Smooth muscle cell (in vitro differentiated cells): Measurements from ENCODE around the gene CENPF. TPM values are rescaled to one million over a fixed set of nuclear protein-coding genes. Genes with fewer than 3 reads are reported as not detected.

Source experiments
- DNase-seq: peaks from one replicate; lab custom pipeline; 2025; ENCODE audit not compliant: unreplicated experiment; lab: John Stamatoyannopoulos, UW
- H2AFZ ChIP-seq: fragments of 200-600 bp; sonication (generic); 2 replicates; pipeline ENCODE4 v1.6.0; 2016; ENCODE audit warnings: antibody characterized with exemption, low read depth, mild to moderate bottlenecking
- H3F3A ChIP-seq: fragments of 200-600 bp; sonication (generic); 2 replicates; pipeline ENCODE4 v1.6.0; 2017; ENCODE audit warnings: antibody characterized with exemption, low read depth
- H3K27ac ChIP-seq: fragments of 200-600 bp; sonication (generic); 2 replicates; pipeline ENCODE4 v1.5.1; 2016; ENCODE audit warnings: low read depth, mild to moderate bottlenecking
- H3K27me3 ChIP-seq: fragments of 200-600 bp; sonication (generic); 2 replicates; pipeline ENCODE4 v1.6.1; 2016; ENCODE audit warnings: low read depth, mild to moderate bottlenecking
- H3K36me3 ChIP-seq: fragments of 200-600 bp; sonication (generic); 2 replicates; pipeline ENCODE4 v1.5.1; 2016; ENCODE audit warnings: low read depth
- H3K4me1 ChIP-seq: fragments of 200-600 bp; sonication (generic); 2 replicates; pipeline ENCODE4 v1.5.1; 2016; ENCODE audit warnings: low read depth
- H3K4me2 ChIP-seq: fragments of 200-600 bp; sonication (generic); 2 replicates; pipeline ENCODE4 v1.6.0; 2016; ENCODE audit warnings: mild to moderate bottlenecking
- H3K4me3 ChIP-seq: fragments of 200-600 bp; sonication (generic); 2 replicates; pipeline ENCODE4 v1.5.1; 2016; ENCODE audit warnings: mild to moderate bottlenecking
- H3K79me2 ChIP-seq: fragments of 200-600 bp; sonication (generic); 2 replicates; pipeline ENCODE4 v1.6.0; 2016; ENCODE audit warnings: low read depth, mild to moderate bottlenecking
- H3K9ac ChIP-seq: fragments of 200-600 bp; sonication (generic); 2 replicates; pipeline ENCODE4 v1.6.0; 2016; ENCODE audit warnings: low read depth
- H3K9me3 ChIP-seq: fragments of 200-600 bp; sonication (generic); replicated peaks from 2 replicates; pipeline ENCODE4 v1.5.1; 2016; ENCODE audit warnings: low read depth
- H4K20me1 ChIP-seq: fragments of 200-600 bp; sonication (generic); 2 replicates; pipeline ENCODE4 v1.6.0; 2016; ENCODE audit warnings: low read depth
- CTCF ChIP-seq: fragments of 200-600 bp; sonication (generic); IDR thresholded peaks from 2 replicates; pipeline ENCODE4 v1.5.1; 2017; ENCODE audit warnings: borderline replicate concordance, mild to moderate bottlenecking, antibody characterized with exemption; ENCODE audit not compliant: insufficient read depth, poor library complexity, severe bottlenecking
- WGBS: methylation state at CpG from one replicate; pipeline ENCODE4 v1.1.7; 2016; ENCODE audit warnings: low lambda C conversion rate; 5-methylcytosine and 5-hydroxymethylcytosine counted together
- polyA plus RNA-seq: library from polyadenylated mRNA; unstranded; fragments of >200 nt; fragmentation: Nextera tagmentation; extraction: Ambion mirVana; gene quantifications from 2 replicates; pipeline ENCODE4 v1.2.1, GENCODE V29; 2016
- total RNA-seq: library from RNA; depleted of rRNA; stranded (reverse); fragments of >200 nt; gene quantifications from 2 replicates; pipeline ENCODE4 v1.2.3, GENCODE V29; 2014

Gene CENPF
- total and polyA plus RNA-seq, 2 experiments from 2014 or later: 7.4 to 8.3 TPM

GRCh38 chr1:214565310-214565709 is 37.7 kb upstream of the CENPF start:
- no peaks in the 10 kb centered on the region for H3K79me2 ChIP-seq
- peaks cover 3% of the 10 kb centered on the region for H3K4me1 ChIP-seq
- no peak for DNase-seq
- no peaks in the 10 kb centered on the region for H3K9me3 ChIP-seq
- 94% methylated on average over 1 of the region's 1 CpG for WGBS
- H4K20me1 ChIP-seq: no peaks in the 10 kb centered on the region
- no peak overlapping the region for H3K9ac ChIP-seq
- no peak overlapping the region for H2AFZ ChIP-seq
- H3K4me2 ChIP-seq: no peak overlapping the region
- no peaks in the 10 kb centered on the region for H3K27me3 ChIP-seq
- H3K36me3 ChIP-seq: no peaks in the 10 kb centered on the region
- no peak for TF ChIP-seq CTCF
- H3F3A ChIP-seq: no peaks in the 10 kb centered on the region
- H3K4me3 ChIP-seq: no peak overlapping the region
- no peak overlapping the region for H3K27ac ChIP-seq

- Histone ChIP-seq H4K20me1 (no peaks in the 10 kb centered on the region), H3K9me3 (no peaks in the 10 kb centered on the region), H3K4me1 (peaks cover 3% of the 10 kb centered on the region), H3K27me3 (no peaks in the 10 kb centered on the region), H3K4me2 (no peak overlapping the region), H3K79me2 (no peaks in the 10 kb centered on the region), H2AFZ (no peak overlapping the region), H3F3A (no peaks in the 10 kb centered on the region), H3K4me3 (no peak overlapping the region), H3K27ac (peak overlapping the region; percentile 20), H3K36me3 (no peaks in the 10 kb centered on the region), H3K9ac (no peak overlapping the region)
- no peak for DNase-seq
- WGBS: 43% methylated on average over 3 of the region's 3 CpGs
- TF ChIP-seq CTCF: no peak
Measured at GRCh38 chr1:214566158-214567104, 36.6 kb upstream of the CENPF start.

- Histone ChIP-seq H3K27me3 (no peaks in the 10 kb centered on the region), H3K27ac (peak overlapping the region; percentile 20), H3K4me3 (no peak overlapping the region), H4K20me1 (no peaks in the 10 kb centered on the region), H3K9me3 (no peaks in the 10 kb centered on the region), H3K36me3 (no peaks in the 10 kb centered on the region), H2AFZ (no peak overlapping the region), H3F3A (no peaks in the 10 kb centered on the region), H3K9ac (no peak overlapping the region), H3K4me2 (no peak overlapping the region), H3K79me2 (no peaks in the 10 kb centered on the region), H3K4me1 (peaks cover 3% of the 10 kb centered on the region)
- no peak for DNase-seq
- TF ChIP-seq CTCF: no peak
- WGBS: 76% methylated on average over 2 of the region's 2 CpGs
Measured at GRCh38 chr1:214567481-214567980, 35.5 kb upstream of the CENPF start.
